Measurements from ENCODE around the gene KRTAP3-2. TPM values are rescaled to one million over a fixed set of nuclear protein-coding genes. Genes with fewer than 3 reads are reported as not detected.

Gene KRTAP3-2
- total RNA-seq, 2 experiments from 2014 or later, result not detected

DNA sequence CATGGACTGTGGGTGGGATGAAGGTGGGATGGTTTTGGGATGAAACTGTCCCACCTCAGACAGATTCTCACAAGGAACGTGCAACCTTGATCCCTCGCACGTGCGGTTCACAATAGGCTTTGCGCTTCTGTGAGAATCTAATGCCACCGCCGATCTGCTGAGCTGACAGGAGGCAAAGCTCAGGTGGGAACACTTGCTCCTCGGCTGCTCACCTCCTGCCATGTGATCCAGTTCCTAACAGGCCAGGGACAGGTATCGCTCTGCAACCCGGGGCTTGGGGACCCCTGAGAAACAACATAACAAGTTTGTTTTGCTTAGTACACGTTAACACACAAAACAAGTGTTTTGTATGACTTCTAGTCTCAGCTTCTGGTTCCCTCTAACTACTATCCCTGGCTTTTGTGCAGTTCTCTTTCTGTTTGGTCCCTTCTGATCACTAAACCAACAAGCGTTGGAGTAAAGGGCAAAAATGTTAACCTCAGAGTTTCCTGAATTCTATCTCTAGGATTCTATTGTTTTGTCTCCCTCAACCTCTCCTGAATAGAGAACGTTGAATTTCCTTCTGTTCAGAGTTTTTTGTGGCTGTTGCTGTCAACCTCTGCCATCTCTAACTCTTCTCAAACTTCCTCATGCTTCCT, 17.0 kb upstream of the KRTAP3-2 start:
- H3K27ac Mint-ChIP-seq, result no peak overlapping the region
- H3K27me3 Mint-ChIP-seq, result peaks cover 5% of the 10 kb centered on the region
- no peaks in the 10 kb centered on the region for H3K4me1 Mint-ChIP-seq
- no peak overlapping the region for H3K4me3 Mint-ChIP-seq
- no peak for DNase-seq
- no peaks in the 10 kb centered on the region for H3K36me3 Mint-ChIP-seq
- no peaks in the 10 kb centered on the region for H3K9me3 Mint-ChIP-seq

DNA sequence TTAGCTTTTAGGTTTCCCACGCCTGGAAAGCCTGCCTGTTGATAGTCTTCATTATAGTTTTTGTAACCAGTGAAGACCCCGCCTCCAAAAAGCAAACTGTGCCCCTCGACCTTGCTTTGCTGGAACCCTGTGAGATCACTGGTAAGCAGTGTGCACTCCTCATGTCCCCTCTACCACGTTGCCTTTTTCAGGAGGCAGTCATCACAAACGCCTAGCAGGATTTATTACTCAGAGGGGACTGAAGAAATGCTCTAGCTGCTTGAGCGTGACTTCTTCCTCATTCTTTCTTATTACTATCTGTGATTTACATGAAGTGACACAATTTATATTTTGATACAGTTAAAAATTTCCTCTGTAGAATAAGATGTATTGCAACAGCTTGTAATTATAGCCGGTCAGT, 15.7 kb upstream of the KRTAP3-2 start:
- Mint-ChIP-seq H3K9me3 (no peaks in the 10 kb centered on the region), H3K4me1 (no peaks in the 10 kb centered on the region), H3K27ac (no peak overlapping the region), H3K36me3 (no peaks in the 10 kb centered on the region), H3K4me3 (no peak overlapping the region), H3K27me3 (peaks cover 5% of the 10 kb centered on the region)
- no peak for DNase-seq

DNA sequence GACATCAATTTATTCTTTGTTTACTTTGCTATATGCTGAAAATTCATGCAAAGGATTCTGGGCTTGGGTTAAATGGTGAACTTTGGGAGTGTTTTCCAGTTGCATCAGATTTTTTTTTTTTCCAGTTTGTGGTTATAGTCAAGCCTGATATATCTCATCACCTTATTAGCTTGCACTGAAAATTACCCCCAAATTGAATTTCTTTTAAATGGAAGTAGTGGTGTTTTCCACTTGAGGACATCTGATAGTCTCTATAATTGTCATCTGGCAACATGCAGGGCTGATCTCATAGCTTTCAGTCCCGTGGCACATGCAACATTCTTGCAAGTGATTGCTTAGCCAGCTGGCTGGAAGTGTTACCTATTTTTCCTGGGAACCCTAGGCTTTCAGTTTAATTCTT, 13.9 kb upstream of the KRTAP3-2 start:
- no peak overlapping the region for H3K27ac Mint-ChIP-seq
- H3K27me3 Mint-ChIP-seq, result peaks cover 5% of the 10 kb centered on the region
- H3K4me1 Mint-ChIP-seq, result no peaks in the 10 kb centered on the region
- H3K36me3 Mint-ChIP-seq, result no peaks in the 10 kb centered on the region
- no peaks in the 10 kb centered on the region for H3K9me3 Mint-ChIP-seq
- no peak for DNase-seq
- no peak overlapping the region for H3K4me3 Mint-ChIP-seq

DNA sequence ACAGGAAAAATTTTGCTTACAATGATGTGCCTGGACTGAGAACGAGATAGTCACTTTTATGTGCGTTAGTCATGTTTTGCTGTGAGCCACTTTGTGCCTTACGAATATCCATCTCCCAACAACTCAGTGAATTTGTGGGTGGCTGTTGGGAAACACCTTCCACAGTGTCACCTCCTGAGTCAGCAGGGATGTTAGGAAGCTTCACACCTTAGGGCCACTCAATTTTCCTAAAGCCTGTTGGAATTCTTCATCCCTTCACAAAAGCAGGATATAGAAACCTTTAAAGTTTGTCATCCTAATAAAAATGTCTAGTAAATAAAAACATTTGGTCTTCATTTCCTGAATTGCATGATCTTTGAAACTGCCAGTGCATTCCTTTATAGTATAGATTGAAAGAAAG, 13.5 kb upstream of the KRTAP3-2 start:
- H3K9me3 Mint-ChIP-seq, result no peaks in the 10 kb centered on the region
- no peak overlapping the region for H3K4me3 Mint-ChIP-seq
- no peaks in the 10 kb centered on the region for H3K4me1 Mint-ChIP-seq
- no peak for DNase-seq
- no peak overlapping the region for H3K27ac Mint-ChIP-seq
- H3K36me3 Mint-ChIP-seq, result no peaks in the 10 kb centered on the region
- H3K27me3 Mint-ChIP-seq, result peaks cover 5% of the 10 kb centered on the region

DNA sequence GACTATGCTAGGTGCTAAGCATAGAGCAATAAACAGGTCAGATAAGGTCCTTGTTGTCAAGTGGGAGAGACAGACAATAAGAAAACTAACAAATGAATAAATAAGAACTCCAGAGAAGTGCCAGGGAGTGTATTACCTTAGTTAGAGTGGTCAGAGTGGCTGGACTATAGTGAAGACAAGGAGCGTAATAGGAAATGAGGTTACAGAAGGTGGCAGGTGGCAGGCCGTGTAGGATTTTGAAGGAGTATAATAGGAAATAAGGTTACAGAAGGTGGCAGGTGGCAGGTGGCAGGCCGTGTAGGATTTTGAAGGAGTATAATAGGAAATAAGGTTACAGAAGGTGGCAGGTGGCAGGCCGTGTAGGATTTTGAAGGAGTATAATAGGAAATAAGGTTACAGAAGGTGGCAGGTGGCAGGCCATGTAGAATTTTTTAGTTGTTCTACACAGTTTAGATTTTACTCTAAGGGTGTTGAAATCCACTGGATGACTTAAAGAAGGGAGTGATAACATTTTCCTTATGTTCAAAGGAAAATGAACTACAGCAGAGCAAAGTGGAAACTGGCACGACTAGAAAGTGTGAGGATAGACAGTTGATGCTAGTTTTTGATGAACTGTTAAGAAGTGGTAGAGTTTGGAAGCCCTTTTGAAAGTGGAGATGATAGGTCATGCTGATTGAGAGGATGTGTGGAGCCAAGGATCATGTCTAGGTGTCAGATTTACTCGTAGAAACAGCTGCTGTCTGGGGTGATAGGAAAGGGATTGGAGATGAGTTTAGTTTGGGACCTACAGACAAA, 12.8 kb upstream of the KRTAP3-2 start:
- DNase-seq, result no peak
- H3K9me3 Mint-ChIP-seq, result no peaks in the 10 kb centered on the region
- H3K4me1 Mint-ChIP-seq, result no peaks in the 10 kb centered on the region

DNA sequence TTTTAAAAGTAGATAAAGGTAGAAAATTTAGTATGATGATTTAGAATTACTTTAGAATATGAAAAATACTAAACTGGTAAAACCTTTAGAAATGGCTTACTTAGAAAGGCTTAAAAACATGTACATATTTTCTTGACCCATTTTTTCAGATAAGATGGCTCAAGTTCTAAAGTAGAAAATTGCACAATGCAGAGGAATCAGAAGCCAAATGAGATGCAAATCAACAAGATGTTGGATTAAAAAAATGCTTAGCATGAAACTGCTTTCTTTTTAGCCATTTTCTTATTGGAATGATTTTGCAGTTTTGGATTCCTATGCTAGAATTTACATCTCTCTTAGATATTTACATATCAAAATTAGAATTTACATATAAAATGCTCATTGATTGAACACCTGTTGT, 10.7 kb upstream of the KRTAP3-2 start:
- H3K27ac Mint-ChIP-seq, result no peak overlapping the region
- no peaks in the 10 kb centered on the region for H3K27me3 Mint-ChIP-seq
- no peak for DNase-seq
- no peaks in the 10 kb centered on the region for H3K4me1 Mint-ChIP-seq
- H3K36me3 Mint-ChIP-seq, result no peaks in the 10 kb centered on the region
- H3K9me3 Mint-ChIP-seq, result no peaks in the 10 kb centered on the region
- H3K4me3 Mint-ChIP-seq, result no peak overlapping the region

More for the DNA sequence above, 12.8 kb upstream of the KRTAP3-2 start:
- Mint-ChIP-seq H3K27ac (no peak overlapping the region), H3K36me3 (no peaks in the 10 kb centered on the region), H3K27me3 (peaks cover 1% of the 10 kb centered on the region), H3K4me3 (no peak overlapping the region)

DNA sequence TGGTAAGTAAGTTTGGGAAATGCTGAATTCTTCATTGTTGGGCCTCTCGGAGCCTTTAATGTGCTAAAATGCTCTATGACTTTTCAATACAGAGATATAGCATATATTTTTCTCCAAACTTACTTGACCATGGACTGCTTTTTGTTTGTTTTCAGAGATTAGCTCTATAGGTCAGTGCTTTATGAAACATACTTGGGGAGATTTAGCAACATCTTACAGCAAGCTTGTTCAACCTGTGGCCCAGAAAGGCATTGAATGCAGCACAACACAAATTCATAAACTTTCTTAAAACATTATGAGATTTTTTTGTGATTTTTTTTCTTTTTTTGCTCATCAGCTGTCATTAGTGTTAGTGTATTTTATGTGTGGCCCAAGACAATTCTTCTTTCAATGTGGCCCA, 10.2 kb upstream of the KRTAP3-2 start:
- H3K27me3 Mint-ChIP-seq, result no peaks in the 10 kb centered on the region
- H3K4me1 Mint-ChIP-seq, result no peaks in the 10 kb centered on the region
- H3K4me3 Mint-ChIP-seq, result no peak overlapping the region
- no peaks in the 10 kb centered on the region for H3K9me3 Mint-ChIP-seq
- no peak for DNase-seq
- H3K36me3 Mint-ChIP-seq, result no peaks in the 10 kb centered on the region
- no peak overlapping the region for H3K27ac Mint-ChIP-seq

DNA sequence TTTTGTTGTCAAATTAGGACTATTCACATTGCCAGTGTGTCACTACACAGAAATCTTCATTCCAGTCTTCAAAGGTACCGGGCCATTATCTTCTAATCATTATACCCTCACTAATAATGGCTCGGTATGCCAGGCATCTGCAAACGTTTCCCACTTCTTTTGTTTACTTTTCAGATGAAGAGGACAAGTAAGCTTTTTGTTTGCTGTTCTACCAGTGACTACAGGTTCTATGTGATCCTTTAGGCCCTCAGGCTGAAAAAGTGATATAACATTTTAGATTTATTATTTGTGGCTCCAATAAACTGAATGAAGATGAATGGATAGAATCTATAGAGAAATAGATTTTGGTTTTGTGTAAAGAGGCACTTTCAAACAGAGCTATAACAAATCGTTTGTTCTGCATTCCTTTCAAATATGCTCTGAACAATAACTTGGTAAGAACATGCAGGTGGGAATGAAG, 9.6 kb upstream of the KRTAP3-2 start:
- no peak for DNase-seq
- Mint-ChIP-seq H3K27ac (no peak overlapping the region), H3K36me3 (no peaks in the 10 kb centered on the region), H3K27me3 (no peaks in the 10 kb centered on the region), H3K4me1 (no peaks in the 10 kb centered on the region), H3K9me3 (no peaks in the 10 kb centered on the region), H3K4me3 (no peak overlapping the region)

DNA sequence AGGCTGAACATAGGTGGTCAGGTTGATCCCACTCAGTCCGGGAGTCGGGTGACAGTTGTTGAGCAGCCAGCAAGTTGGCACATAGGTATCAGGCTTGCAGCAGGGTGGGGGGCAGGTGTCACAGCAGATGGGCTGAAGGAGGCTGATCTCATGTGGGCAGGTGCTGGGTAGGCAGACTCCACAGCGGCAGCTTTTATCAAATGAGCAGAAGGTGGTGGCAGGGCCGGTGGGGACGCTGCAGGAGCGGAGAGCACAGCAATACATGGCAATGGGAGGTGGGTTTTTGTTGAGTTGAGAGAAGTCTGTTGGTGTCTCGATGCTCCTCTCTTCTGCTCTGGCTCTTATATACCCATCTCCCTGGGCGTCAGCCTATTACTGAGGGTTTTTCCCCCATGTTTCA, 9.1 kb upstream of the KRTAP3-2 start, which contains the start of gene KRTAP3-1:
Gene KRTAP3-1, minus strand, starts transcription at position 318 of the 400 bp plus-strand sequence. Its CDS starts 54 bp downstream, at position 264.
- no peak within 1 kb of the TSS for H3K4me3 Mint-ChIP-seq

DNA sequence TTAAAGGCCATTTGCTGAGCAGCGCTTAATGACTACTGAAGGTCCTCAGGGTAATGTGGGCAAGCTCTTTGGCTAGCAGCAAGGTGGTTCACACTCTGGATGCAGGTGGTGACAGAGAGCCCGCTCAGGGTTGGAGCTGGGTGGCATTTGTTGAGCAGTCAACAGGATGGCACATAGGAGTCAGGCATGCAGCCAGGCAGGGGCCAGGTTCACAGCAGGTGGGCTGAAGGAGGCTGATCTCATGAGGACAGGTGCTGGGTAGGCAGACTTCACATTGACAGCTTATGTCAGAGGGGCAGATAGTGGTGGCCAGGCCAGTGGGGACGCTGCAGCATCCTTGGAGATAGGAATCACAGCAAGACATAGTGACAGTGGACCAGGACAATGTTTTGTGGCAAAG, 4.7 kb upstream of the KRTAP3-2 start:
- no peaks in the 10 kb centered on the region for H3K36me3 Mint-ChIP-seq
- no peak overlapping the region for H3K27ac Mint-ChIP-seq
- no peak overlapping the region for H3K4me3 Mint-ChIP-seq
- peaks cover 5% of the 10 kb centered on the region for H3K4me1 Mint-ChIP-seq
- no peak for DNase-seq
- H3K9me3 Mint-ChIP-seq, result no peaks in the 10 kb centered on the region
- H3K27me3 Mint-ChIP-seq, result peaks cover 6% of the 10 kb centered on the region

More for the DNA sequence above, 9.1 kb upstream of the KRTAP3-2 start, which contains the start of gene KRTAP3-1:
- no peak for DNase-seq
- Mint-ChIP-seq H3K9me3 (no peaks in the 10 kb centered on the region), H3K27ac (no peak within 1 kb of the TSS), H3K27me3 (peaks cover 4% of the 10 kb centered on the region), H3K36me3 (no peaks in the 10 kb centered on the region), H3K4me1 (no peaks in the 10 kb centered on the region)

DNA sequence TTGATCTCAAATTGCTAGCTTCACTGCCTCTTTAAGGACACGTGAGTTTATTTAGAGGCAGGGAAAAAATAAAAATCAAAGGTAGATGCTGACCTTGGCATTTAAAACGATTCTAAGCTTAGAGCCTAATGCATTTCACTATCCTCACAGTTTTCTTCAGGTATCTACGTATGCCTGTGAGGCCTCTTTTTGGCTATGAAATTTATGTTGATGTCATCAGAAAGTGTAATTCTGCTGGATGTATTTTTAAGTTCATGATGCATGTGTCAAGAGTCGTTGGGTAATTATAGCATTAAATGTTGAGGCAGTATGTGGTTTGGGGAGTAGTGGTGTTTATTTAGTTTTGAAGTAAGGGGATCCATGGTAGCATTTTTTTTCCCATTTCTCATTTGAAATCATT, 4.2 kb upstream of the KRTAP3-2 start:
- no peak for DNase-seq
- Mint-ChIP-seq H3K27ac (no peak overlapping the region), H3K27me3 (peaks cover 11% of the 10 kb centered on the region), H3K36me3 (no peaks in the 10 kb centered on the region), H3K4me1 (peaks cover 5% of the 10 kb centered on the region), H3K4me3 (no peak overlapping the region), H3K9me3 (no peaks in the 10 kb centered on the region)

DNA sequence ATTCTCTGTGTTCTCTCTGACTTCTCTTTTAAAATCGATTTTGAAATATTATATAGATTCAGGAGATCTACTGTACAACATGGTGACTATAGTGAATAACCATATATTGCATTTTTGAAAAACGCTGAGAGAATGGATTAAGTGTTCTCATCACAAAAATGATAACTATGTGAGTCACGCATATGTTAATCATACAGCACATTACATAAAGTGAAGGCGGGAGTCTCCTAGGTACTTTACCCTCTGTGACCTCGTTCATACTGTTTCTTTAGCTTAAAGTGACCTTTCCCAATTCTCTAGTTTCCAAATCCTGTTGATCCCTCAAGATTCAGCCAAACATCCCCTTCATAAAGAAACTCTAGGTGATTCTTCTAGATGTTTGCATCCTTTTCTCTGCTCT, 3.1 kb upstream of the KRTAP3-2 start:
- Mint-ChIP-seq H3K9me3 (no peaks in the 10 kb centered on the region), H3K4me1 (peaks cover 5% of the 10 kb centered on the region), H3K27ac (no peak overlapping the region), H3K36me3 (no peaks in the 10 kb centered on the region), H3K27me3 (peaks cover 19% of the 10 kb centered on the region), H3K4me3 (peak overlapping the region; percentile 1)
- no peak for DNase-seq

DNA sequence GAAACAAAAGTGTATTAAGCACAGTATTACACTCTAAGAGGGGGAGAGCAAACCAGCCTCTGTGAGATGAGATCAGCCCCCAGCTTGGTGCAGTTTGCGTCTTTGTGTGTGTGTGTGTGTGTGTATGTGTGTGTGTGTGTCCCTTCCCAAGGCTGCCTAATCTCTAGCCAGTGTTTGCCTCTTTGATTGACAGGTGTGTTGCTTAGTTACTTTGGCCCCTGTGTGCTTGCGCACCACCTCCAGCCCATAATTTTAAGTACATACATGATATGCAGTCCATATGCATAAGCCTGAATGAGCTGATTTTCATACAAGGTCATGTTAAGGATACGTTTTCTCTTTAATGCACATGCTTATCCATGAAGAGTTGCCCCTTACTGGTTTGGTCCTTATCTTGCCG, 2.1 kb upstream of the KRTAP3-2 start:
- no peak overlapping the region for H3K27ac Mint-ChIP-seq
- peaks cover 5% of the 10 kb centered on the region for H3K4me1 Mint-ChIP-seq
- no peaks in the 10 kb centered on the region for H3K36me3 Mint-ChIP-seq
- no peak overlapping the region for H3K4me3 Mint-ChIP-seq
- H3K27me3 Mint-ChIP-seq, result peaks cover 26% of the 10 kb centered on the region
- no peaks in the 10 kb centered on the region for H3K9me3 Mint-ChIP-seq
- no peak for DNase-seq

DNA sequence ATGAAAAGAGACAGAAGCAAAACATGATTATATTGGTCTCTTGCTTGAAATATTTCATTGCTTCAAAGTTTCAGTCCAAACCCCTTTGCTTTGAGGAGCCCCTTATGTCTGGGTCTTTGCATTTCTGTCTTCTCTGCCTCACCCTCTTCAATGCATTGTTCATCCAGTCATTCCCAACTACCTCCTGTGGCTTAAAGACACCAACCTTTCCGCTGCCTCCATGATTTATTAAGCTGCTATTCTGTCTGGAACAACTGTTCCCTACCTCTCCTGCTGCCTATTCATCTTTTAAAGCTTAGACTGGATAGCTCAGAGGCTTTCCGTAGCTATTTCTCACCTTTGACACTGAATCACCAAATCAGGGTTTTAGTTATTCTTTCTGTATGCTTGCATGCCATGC, 2.3 kb downstream of the KRTAP3-2 start:
- Mint-ChIP-seq H3K27ac (no peak overlapping the region), H3K4me3 (no peak overlapping the region), H3K27me3 (peaks cover 45% of the 10 kb centered on the region), H3K36me3 (no peaks in the 10 kb centered on the region), H3K4me1 (no peaks in the 10 kb centered on the region), H3K9me3 (no peaks in the 10 kb centered on the region)
- no peak for DNase-seq

DNA sequence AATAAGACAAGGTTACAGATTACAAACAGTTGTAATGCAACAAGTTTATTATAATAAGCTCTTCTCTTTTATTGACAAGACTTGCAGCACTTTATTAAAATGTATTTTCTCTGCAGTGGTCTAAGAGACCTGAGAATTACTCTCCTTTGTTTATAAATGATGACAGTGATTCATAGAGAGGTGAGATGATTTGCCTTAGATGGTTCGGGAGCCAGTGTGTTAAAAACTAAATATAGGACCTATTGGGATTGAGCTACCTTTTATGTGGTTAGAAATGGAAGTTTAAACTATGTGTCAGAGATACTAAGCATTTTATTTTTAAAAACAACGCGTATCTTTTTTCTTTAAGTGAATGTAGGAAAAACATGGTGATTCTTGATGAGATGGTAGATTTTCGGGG, 2.9 kb downstream of the KRTAP3-2 start:
- Mint-ChIP-seq H3K36me3 (no peaks in the 10 kb centered on the region), H3K9me3 (no peaks in the 10 kb centered on the region), H3K4me3 (no peak overlapping the region), H3K27me3 (peaks cover 50% of the 10 kb centered on the region), H3K4me1 (no peaks in the 10 kb centered on the region), H3K27ac (no peak overlapping the region)
- no peak for DNase-seq

DNA sequence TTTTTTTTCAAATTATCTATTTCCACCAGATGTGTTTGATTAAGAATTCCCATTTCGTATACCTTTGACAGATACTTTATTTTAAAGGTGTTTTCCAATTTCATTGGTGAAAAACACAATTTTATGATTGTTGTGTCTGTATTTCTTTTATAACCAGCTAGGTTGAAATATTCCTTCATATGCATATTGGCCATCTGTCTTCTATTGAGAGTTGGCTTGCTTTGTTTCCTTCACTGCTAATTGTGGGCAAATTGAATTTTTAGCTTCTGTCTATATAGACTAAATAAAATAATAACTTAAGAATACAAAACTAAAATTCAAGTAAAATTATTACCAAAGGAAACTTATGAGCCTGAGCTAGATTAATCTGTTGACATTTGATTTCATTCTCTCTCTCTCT, 4.6 kb downstream of the KRTAP3-2 start:
- no peaks in the 10 kb centered on the region for H3K4me1 Mint-ChIP-seq
- DNase-seq, result no peak
- no peaks in the 10 kb centered on the region for H3K36me3 Mint-ChIP-seq
- H3K4me3 Mint-ChIP-seq, result no peak overlapping the region
- H3K27me3 Mint-ChIP-seq, result peaks cover 51% of the 10 kb centered on the region
- H3K9me3 Mint-ChIP-seq, result no peaks in the 10 kb centered on the region
- H3K27ac Mint-ChIP-seq, result no peak overlapping the region
